Measurements from ENCODE around the gene SBK3. TPM values are rescaled to one million over a fixed set of nuclear protein-coding genes. Genes with fewer than 3 reads are reported as not detected.
"Not testable (repeated sequence)": the region's sequence is repeated elsewhere in the genome, so short reads cannot be mapped to it uniquely, and the experiment has no call there.

SBK3 gene
- total and polyA plus RNA-seq, 10 of the 15 experiments (the other 5 are each of a cell fraction or from before 2014, with no cell fraction given): not detected

DNA sequence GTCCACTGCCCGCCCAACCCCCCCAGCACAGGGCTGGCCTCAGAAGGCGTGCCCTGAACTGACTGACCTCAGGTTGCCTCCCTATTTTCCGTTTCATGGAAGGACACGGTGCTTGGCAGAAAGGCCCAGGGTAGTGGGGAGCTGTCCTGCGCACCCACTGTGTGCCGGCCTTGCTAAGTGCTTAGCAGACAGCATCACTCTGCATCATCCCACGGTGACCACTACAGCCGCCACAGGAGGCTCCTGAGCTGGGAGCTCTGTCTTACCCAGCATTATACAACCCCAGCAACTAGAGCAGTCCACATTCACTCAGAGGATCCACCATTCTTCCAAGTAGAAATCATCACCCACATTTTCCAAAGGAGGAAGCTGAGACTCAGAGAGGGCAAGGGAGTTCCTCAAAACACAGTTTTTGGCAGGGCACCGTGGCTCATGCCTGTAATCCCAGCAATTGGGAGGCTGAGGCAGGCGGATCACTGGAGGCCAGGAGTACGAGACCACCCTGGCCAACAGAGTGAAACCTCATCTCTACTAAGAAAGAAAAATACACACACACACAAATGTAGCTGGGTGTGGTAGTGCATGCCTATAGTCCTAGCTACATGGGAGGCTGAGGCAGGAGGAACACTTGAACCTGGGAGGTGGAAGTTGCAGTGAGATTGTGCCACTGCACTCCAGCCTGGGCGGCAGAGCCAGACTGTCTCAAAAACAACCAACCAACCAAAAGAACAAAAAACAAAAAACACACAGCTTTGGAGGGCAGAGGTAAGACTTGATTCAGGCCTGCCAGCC, 10.0 kb downstream of the SBK3 start:
- no peak overlapping the region for H3K4me2 ChIP-seq (ENCODE audit: control insufficient read depth, insufficient read depth)
- no peaks in the 10 kb centered on the region for H4K20me1 ChIP-seq (ENCODE audit: control insufficient read depth, insufficient read depth)
- H3K9me3 ChIP-seq (replicated peaks; ENCODE audit: control insufficient read depth, insufficient read depth, low read length): no peaks in the 10 kb centered on the region
- no peak overlapping the region for H3K9ac ChIP-seq (ENCODE audit: control insufficient read depth, insufficient read depth, low read length)
- TF ChIP-seq IRF4 (IDR thresholded peaks at IDR 0.05; ENCODE audit: low read depth, low read length): no peak
- no peak for TF ChIP-seq NFXL1 (IDR thresholded peaks at IDR 0.05; ENCODE audit: borderline replicate concordance)
- no peak for TF ChIP-seq SUPT20H (IDR thresholded peaks at IDR 0.05; ENCODE audit: borderline replicate concordance, control insufficient read depth, low read depth, low read length)
- TF ChIP-seq, protein P1, sequence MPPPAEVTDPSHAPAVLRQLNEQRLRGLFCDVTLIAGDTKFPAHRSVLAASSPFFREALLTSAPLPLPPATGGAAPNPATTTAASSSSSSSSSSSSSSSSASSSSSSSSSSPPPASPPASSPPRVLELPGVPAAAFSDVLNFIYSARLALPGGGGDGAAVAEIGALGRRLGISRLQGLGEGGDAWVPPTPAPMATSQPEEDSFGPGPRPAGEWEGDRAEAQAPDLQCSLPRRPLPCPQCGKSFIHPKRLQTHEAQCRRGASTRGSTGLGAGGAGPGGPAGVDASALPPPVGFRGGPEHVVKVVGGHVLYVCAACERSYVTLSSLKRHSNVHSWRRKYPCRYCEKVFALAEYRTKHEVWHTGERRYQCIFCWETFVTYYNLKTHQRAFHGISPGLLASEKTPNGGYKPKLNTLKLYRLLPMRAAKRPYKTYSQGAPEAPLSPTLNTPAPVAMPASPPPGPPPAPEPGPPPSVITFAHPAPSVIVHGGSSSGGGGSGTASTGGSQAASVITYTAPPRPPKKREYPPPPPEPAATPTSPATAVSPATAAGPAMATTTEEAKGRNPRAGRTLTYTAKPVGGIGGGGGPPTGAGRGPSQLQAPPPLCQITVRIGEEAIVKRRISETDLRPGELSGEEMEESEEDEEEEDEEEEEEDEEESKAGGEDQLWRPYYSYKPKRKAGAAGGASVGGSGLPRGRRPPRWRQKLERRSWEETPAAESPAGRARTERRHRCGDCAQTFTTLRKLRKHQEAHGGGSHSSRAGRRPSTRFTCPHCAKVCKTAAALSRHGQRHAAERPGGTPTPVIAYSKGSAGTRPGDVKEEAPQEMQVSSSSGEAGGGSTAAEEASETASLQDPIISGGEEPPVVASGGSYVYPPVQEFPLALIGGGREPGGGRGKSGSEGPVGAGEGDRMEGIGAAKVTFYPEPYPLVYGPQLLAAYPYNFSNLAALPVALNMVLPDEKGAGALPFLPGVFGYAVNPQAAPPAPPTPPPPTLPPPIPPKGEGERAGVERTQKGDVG (CRISPR knock-in tag; IDR thresholded peaks at IDR 0.05): no peak
- no peaks in the 10 kb centered on the region for H3K27me3 ChIP-seq (replicated peaks in 1 of 2; ENCODE audit: control insufficient read depth in 2 of 2, insufficient read depth in 2 of 2, low read length in 1 of 2)
- in situ Hi-C loops (cut with MboI) (no loop called here), intact Hi-C loops (cut with micrococcal nuclease; ENCODE audit: unreplicated experiment) (no loop called here)
- POLR2A ChIA-PET: no interaction called here
- RAD21 ChIA-PET (ENCODE audit: unreplicated experiment): interaction anchor here (0.6 kb wide), 1 partner anchor 403 kb away, joined by 3 read pairs; no protein-coding TSS in a partner anchor
- no peak overlapping the region for H3K4me3 ChIP-seq
- SMC1A ChIA-PET (ENCODE audit: uncharacterized antibody, unreplicated experiment): interaction anchor here (1.0 kb wide), 1 partner anchor 21 kb away, joined by 4 read pairs; no protein-coding TSS in a partner anchor
- no peaks in the 10 kb centered on the region for H3K79me2 ChIP-seq (ENCODE audit: control insufficient read depth, insufficient read depth, low read length)
- DNase-seq (ENCODE audit: low read depth, low spot score) (no peak), FAIRE-seq (no peak), ATAC-seq (no peak)
- H3K4me1 ChIP-seq (ENCODE audit: control insufficient read depth, insufficient read depth, low read length): no peaks in the 10 kb centered on the region
- 39% methylated on average over 12 of the region's 12 CpGs for WGBS (ENCODE audit: insufficient coverage, insufficient replicate concordance, low lambda C conversion rate, missing lambda C conversion rate)
- H3K27ac ChIP-seq (ENCODE audit: control insufficient read depth, insufficient read depth): no peak overlapping the region
- CTCF ChIA-PET: no interaction called here
- no peaks in the 10 kb centered on the region for H3K36me3 ChIP-seq (ENCODE audit: control insufficient read depth in 2 of 2, insufficient read depth in 2 of 2, low read length in 1 of 2)
- no peak overlapping the region for H2AFZ ChIP-seq (ENCODE audit: control insufficient read depth, low read depth, low read length)
- BruUV-seq (replicated peaks): no TSS peak

DNA sequence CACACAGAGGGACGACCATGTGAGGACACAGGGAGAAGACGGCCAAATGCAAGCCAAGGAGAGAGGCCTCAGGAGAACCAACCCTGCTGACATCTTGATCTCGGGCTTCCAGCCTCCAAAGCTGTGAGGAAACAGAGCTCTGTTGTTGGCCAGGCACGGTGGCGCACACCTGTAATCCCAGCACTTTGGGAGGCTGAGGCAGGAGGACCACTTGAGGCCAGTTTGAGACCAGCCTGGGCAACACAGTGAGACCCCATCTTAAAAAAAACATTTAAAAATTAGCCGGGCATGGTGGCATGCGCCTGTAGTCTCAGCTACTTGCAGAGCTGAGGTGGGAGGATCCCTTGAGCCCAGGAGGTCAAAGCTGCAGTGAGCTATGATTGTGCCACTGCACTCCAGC, 11.1 kb downstream of the SBK3 start:
- RAD21 ChIA-PET (ENCODE audit: unreplicated experiment); H3K4me2 ChIP-seq (ENCODE audit: control insufficient read depth, insufficient read depth); DNase-seq (ENCODE audit: low read depth, low spot score); BruUV-seq (replicated peaks); FAIRE-seq; H4K20me1 ChIP-seq (ENCODE audit: control insufficient read depth, insufficient read depth); H3K4me3 ChIP-seq; H3K36me3 ChIP-seq (ENCODE audit: control insufficient read depth in 2 of 2, insufficient read depth in 2 of 2, low read length in 1 of 2); intact Hi-C loops (cut with micrococcal nuclease; ENCODE audit: unreplicated experiment); H3K27me3 ChIP-seq (replicated peaks in 1 of 2; ENCODE audit: control insufficient read depth in 2 of 2, insufficient read depth in 2 of 2, low read length in 1 of 2); POLR2A ChIA-PET; H3K27ac ChIP-seq (ENCODE audit: control insufficient read depth, insufficient read depth); H3K4me1 ChIP-seq (ENCODE audit: control insufficient read depth, insufficient read depth, low read length); in situ Hi-C loops (cut with MboI); H3K79me2 ChIP-seq (ENCODE audit: control insufficient read depth, insufficient read depth, low read length); H3K9ac ChIP-seq (ENCODE audit: control insufficient read depth, insufficient read depth, low read length); ATAC-seq; H2AFZ ChIP-seq (ENCODE audit: control insufficient read depth, low read depth, low read length); H3K9me3 ChIP-seq (replicated peaks; ENCODE audit: control insufficient read depth, insufficient read depth, low read length); SMC1A ChIA-PET (ENCODE audit: uncharacterized antibody, unreplicated experiment): not testable (repeated sequence)
- 39% methylated on average over 7 of the region's 7 CpGs for WGBS (ENCODE audit: insufficient coverage, insufficient replicate concordance, low lambda C conversion rate, missing lambda C conversion rate)
- CTCF ChIA-PET: interaction anchor here (0.6 kb wide), 1 partner anchor 97 kb away, joined by 3 read pairs; no protein-coding TSS in a partner anchor
